Activated T-cell treated with anti-CD3 and anti-CD28 coated beads, Interleukin-2, amount 50 U/mL, for 24 hours (primary cell): Measurements from ENCODE around the gene CTAG2.
"Not testable (repeated sequence)": the region's sequence is repeated elsewhere in the genome, so short reads cannot be mapped to it uniquely, and the experiment has no call there.

ENCODE experiments used
- DNase-seq: peaks from one replicate; pipeline ENCODE4 v3.0.0-alpha.2; 2020
- H3K27ac Mint-ChIP-seq: 2 replicates; pipeline ENCODE4 v1.8.0; 2020; ENCODE audit warnings: mild to moderate bottlenecking, mixed read lengths
- H3K27me3 Mint-ChIP-seq: 2 replicates; pipeline ENCODE4 v1.8.0; 2020; ENCODE audit warnings: mixed read lengths
- H3K36me3 Mint-ChIP-seq: 2 replicates; pipeline ENCODE4 v1.8.0; 2020; ENCODE audit warnings: low read depth, mixed read lengths
- H3K4me1 Mint-ChIP-seq: 2 replicates; pipeline ENCODE4 v1.8.0; 2020; ENCODE audit warnings: low read depth, mixed read lengths
- H3K4me3 Mint-ChIP-seq: 2 replicates; pipeline ENCODE4 v1.8.0; 2020; ENCODE audit warnings: mild to moderate bottlenecking, moderate library complexity, mixed read lengths
- H3K9me3 Mint-ChIP-seq: 2 replicates; pipeline ENCODE4 v1.8.0; 2020; ENCODE audit warnings: mixed read lengths

CTAG2 gene

GRCh38 chrX:154653413-154653812 lies at the start of gene CTAG2:
CTAG2 (minus strand) TSS chrX:154653579; CDS start chrX:154653515, 64 bp downstream.
- not testable (repeated sequence) for H3K4me1 Mint-ChIP-seq, H3K4me3 Mint-ChIP-seq, DNase-seq

GRCh38 chrX:154698630-154699248 lies 45.4 kb upstream of the CTAG2 start:
- Mint-ChIP-seq H3K9me3 (no peaks in the 10 kb centered on the region), H3K4me1 (peaks cover 12% of the 10 kb centered on the region), H3K27ac (no peak overlapping the region), H3K27me3 (peaks cover 34% of the 10 kb centered on the region), H3K36me3 (peaks cover 22% of the 10 kb centered on the region), H3K4me3 (no peak overlapping the region)
- no peak for DNase-seq

More at GRCh38 chrX:154653413-154653812, at the start of gene CTAG2:
- H3K27me3 Mint-ChIP-seq, H3K36me3 Mint-ChIP-seq, H3K27ac Mint-ChIP-seq, H3K9me3 Mint-ChIP-seq: not testable (repeated sequence)

GRCh38 chrX:154696676-154697045 lies 43.3 kb upstream of the CTAG2 start:
- H3K36me3 Mint-ChIP-seq, result peaks cover 22% of the 10 kb centered on the region
- peak overlapping the region; percentile 51 for H3K27ac Mint-ChIP-seq
- DNase-seq, result no peak
- H3K9me3 Mint-ChIP-seq, result no peaks in the 10 kb centered on the region
- peaks cover 20% of the 10 kb centered on the region for H3K4me1 Mint-ChIP-seq
- peaks cover 22% of the 10 kb centered on the region for H3K27me3 Mint-ChIP-seq
- H3K4me3 Mint-ChIP-seq, result no peak overlapping the region

- H3K27me3 Mint-ChIP-seq, result peaks cover 22% of the 10 kb centered on the region
- DNase-seq, result no peak
- H3K9me3 Mint-ChIP-seq, result no peaks in the 10 kb centered on the region
- H3K27ac Mint-ChIP-seq, result peak overlapping the region; percentile 51
- peaks cover 22% of the 10 kb centered on the region for H3K36me3 Mint-ChIP-seq
- peaks cover 20% of the 10 kb centered on the region for H3K4me1 Mint-ChIP-seq
- no peak overlapping the region for H3K4me3 Mint-ChIP-seq
These were observed 42.7 kb upstream of the CTAG2 start for GRCh38 chrX:154695911-154696675.

- Mint-ChIP-seq H3K4me3 (no peak overlapping the region), H3K27ac (no peak overlapping the region), H3K4me1 (peaks cover 20% of the 10 kb centered on the region), H3K36me3 (peaks cover 20% of the 10 kb centered on the region), H3K9me3 (no peaks in the 10 kb centered on the region), H3K27me3 (peaks cover 8% of the 10 kb centered on the region)
- DNase-seq, result no peak
These were observed 40.0 kb upstream of the CTAG2 start for GRCh38 chrX:154693394-154693793.

GRCh38 chrX:154690438-154690837 lies 37.1 kb upstream of the CTAG2 start:
- not testable (repeated sequence) for DNase-seq, H3K27ac Mint-ChIP-seq, H3K36me3 Mint-ChIP-seq, H3K4me1 Mint-ChIP-seq, H3K9me3 Mint-ChIP-seq, H3K4me3 Mint-ChIP-seq
- peaks cover 11% of the 10 kb centered on the region for H3K27me3 Mint-ChIP-seq

- DNase-seq, H3K36me3 Mint-ChIP-seq, H3K4me3 Mint-ChIP-seq, H3K4me1 Mint-ChIP-seq, H3K27ac Mint-ChIP-seq: not testable (repeated sequence)
- Mint-ChIP-seq H3K27me3 (peaks cover 44% of the 10 kb centered on the region), H3K9me3 (peaks cover 18% of the 10 kb centered on the region)
These were observed 18.7 kb upstream of the CTAG2 start for GRCh38 chrX:154672084-154672483.

- H3K4me3 Mint-ChIP-seq, H3K27ac Mint-ChIP-seq: not testable (repeated sequence)
- peaks cover 45% of the 10 kb centered on the region for H3K27me3 Mint-ChIP-seq
These were observed 17.5 kb upstream of the CTAG2 start for GRCh38 chrX:154670848-154671247.

GRCh38 chrX:154661899-154662298 lies 8.5 kb upstream of the CTAG2 start:
- DNase-seq, result no peak

More at GRCh38 chrX:154670848-154671247, 17.5 kb upstream of the CTAG2 start:
- H3K36me3 Mint-ChIP-seq, H3K4me1 Mint-ChIP-seq, DNase-seq: not testable (repeated sequence)
- peaks cover 18% of the 10 kb centered on the region for H3K9me3 Mint-ChIP-seq

GRCh38 chrX:154661170-154661569 lies 7.8 kb upstream of the CTAG2 start:
- H3K27me3 Mint-ChIP-seq, result peaks cover 4% of the 10 kb centered on the region
- no peaks in the 10 kb centered on the region for H3K36me3 Mint-ChIP-seq
- no peak overlapping the region for H3K27ac Mint-ChIP-seq
- H3K4me1 Mint-ChIP-seq, result no peaks in the 10 kb centered on the region
- H3K9me3 Mint-ChIP-seq, result no peaks in the 10 kb centered on the region
- no peak overlapping the region for H3K4me3 Mint-ChIP-seq
- DNase-seq, result no peak

More at GRCh38 chrX:154661899-154662298, 8.5 kb upstream of the CTAG2 start:
- H3K4me3 Mint-ChIP-seq, result no peak overlapping the region
- no peaks in the 10 kb centered on the region for H3K36me3 Mint-ChIP-seq
- no peaks in the 10 kb centered on the region for H3K4me1 Mint-ChIP-seq
- H3K9me3 Mint-ChIP-seq, result no peaks in the 10 kb centered on the region
- H3K27ac Mint-ChIP-seq, result no peak overlapping the region
- peaks cover 4% of the 10 kb centered on the region for H3K27me3 Mint-ChIP-seq

- Mint-ChIP-seq H3K27me3 (peaks cover under 1% of the 10 kb centered on the region), H3K36me3 (no peaks in the 10 kb centered on the region), H3K4me1 (no peaks in the 10 kb centered on the region), H3K27ac (no peak overlapping the region), H3K9me3 (no peaks in the 10 kb centered on the region), H3K4me3 (no peak overlapping the region)
- DNase-seq, result no peak
These were observed 7.2 kb upstream of the CTAG2 start for GRCh38 chrX:154660541-154660940.

GRCh38 chrX:154658957-154659356 lies 5.6 kb upstream of the CTAG2 start:
- H3K9me3 Mint-ChIP-seq, result no peaks in the 10 kb centered on the region
- no peak overlapping the region for H3K27ac Mint-ChIP-seq
- no peaks in the 10 kb centered on the region for H3K4me1 Mint-ChIP-seq
- no peaks in the 10 kb centered on the region for H3K27me3 Mint-ChIP-seq
- H3K36me3 Mint-ChIP-seq, result no peaks in the 10 kb centered on the region
- no peak for DNase-seq
- H3K4me3 Mint-ChIP-seq, result no peak overlapping the region

- no peak for DNase-seq
- Mint-ChIP-seq H3K9me3 (no peaks in the 10 kb centered on the region), H3K36me3 (no peaks in the 10 kb centered on the region), H3K27ac (no peak overlapping the region), H3K27me3 (no peaks in the 10 kb centered on the region), H3K4me3 (no peak overlapping the region), H3K4me1 (no peaks in the 10 kb centered on the region)
These were observed 4.8 kb upstream of the CTAG2 start for GRCh38 chrX:154658187-154658586.

GRCh38 chrX:154657226-154657805 lies 3.9 kb upstream of the CTAG2 start:
- DNase-seq, result no peak
- no peaks in the 10 kb centered on the region for H3K36me3 Mint-ChIP-seq
- no peak overlapping the region for H3K4me3 Mint-ChIP-seq
- H3K27me3 Mint-ChIP-seq, result no peaks in the 10 kb centered on the region
- no peaks in the 10 kb centered on the region for H3K9me3 Mint-ChIP-seq
- no peaks in the 10 kb centered on the region for H3K4me1 Mint-ChIP-seq
- no peak overlapping the region for H3K27ac Mint-ChIP-seq

- DNase-seq, result no peak
- H3K4me3 Mint-ChIP-seq, result no peak overlapping the region
- H3K36me3 Mint-ChIP-seq, result no peaks in the 10 kb centered on the region
- H3K4me1 Mint-ChIP-seq, result no peaks in the 10 kb centered on the region
- H3K27me3 Mint-ChIP-seq, result no peaks in the 10 kb centered on the region
- no peaks in the 10 kb centered on the region for H3K9me3 Mint-ChIP-seq
- no peak overlapping the region for H3K27ac Mint-ChIP-seq
These were observed 2.4 kb upstream of the CTAG2 start for GRCh38 chrX:154655786-154656185.
